Lower leg skin (tissue), 3 donors: Measurements from ENCODE around the gene CACNB3.

ENCODE experiments used
- CTCF ChIP-seq, 3 donors: fragments of 450-650 bp; IDR thresholded peaks; one replicate each; pipeline ENCODE4 v1.5.1; 2016; ENCODE audit warnings: antibody characterized with exemption in 3 of 3, mild to moderate bottlenecking in 3 of 3, moderate library complexity in 2 of 3
- POLR2A ChIP-seq, 2 donors: fragments of 450-650 bp; IDR thresholded peaks; one replicate each; pipeline ENCODE4 v1.6.1; 2016 to 2017; ENCODE audit warnings: antibody characterized with exemption in 2 of 2, mild to moderate bottlenecking in 1 of 2, moderate library complexity in 1 of 2

GRCh38 chr12:48858043-48858442 is 39.7 kb downstream of the CACNB3 start:
- TF ChIP-seq CTCF (IDR thresholded peaks at IDR 0.05) (no peak), POLR2A (IDR thresholded peaks at IDR 0.05) (no peak)
